Vagina (tissue), 2 donors: ENCODE data around the gene OR6C76.

ENCODE experiments used
- CTCF ChIP-seq, 3 experiments: fragments of 450-650 bp in 2 of 3; fragments of 200-600 bp in 1 of 3; sonication (generic) in 1 of 3; IDR thresholded peaks; one replicate each; pipeline ENCODE4 v1.5.1; 2017 to 2019; ENCODE audit warnings: antibody characterized with exemption in 3 of 3, mild to moderate bottlenecking in 2 of 3, moderate library complexity in 2 of 3
- POLR2A ChIP-seq, 2 donors: fragments of 450-650 bp; IDR thresholded peaks; one replicate each; pipeline ENCODE4 v1.6.1; 2017; ENCODE audit warnings: antibody characterized with exemption in 2 of 2, mild to moderate bottlenecking in 2 of 2, moderate library complexity in 2 of 2
- POLR2AphosphoS5 ChIP-seq, 2 donors: sonication (generic); formaldehyde crosslinking; IDR thresholded peaks; one replicate each; pipeline ENCODE4 v1.9.0; 2017; ENCODE audit warnings: antibody characterized with exemption in 2 of 2, mild to moderate bottlenecking in 2 of 2, low read depth in 1 of 2; ENCODE audit not compliant: insufficient read depth in 1 of 2

DNA sequence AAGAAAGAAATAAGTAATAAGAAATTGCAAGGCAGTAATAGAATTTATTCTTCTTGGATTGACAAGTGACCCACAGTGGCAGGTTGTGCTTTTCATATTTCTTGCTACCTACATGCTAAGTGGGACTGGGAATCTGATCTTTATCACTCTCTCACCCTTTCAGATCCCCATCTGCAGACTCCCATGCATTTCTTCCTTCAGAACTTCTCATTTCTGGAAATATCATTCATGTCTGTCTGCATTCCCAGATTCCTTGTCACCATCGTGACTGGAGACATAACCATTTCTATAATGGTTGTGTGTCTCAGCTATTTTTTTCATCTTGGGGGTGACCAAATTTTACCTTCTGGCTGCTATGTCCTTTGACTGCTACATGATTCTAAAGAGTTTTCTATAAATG is 29.7 kb upstream of the OR6C76 start:
- no peak for TF ChIP-seq CTCF (IDR thresholded peaks at IDR 0.05)
- no peak for TF ChIP-seq POLR2A (IDR thresholded peaks at IDR 0.05)
- no peak for TF ChIP-seq POLR2AphosphoS5 (IDR thresholded peaks at IDR 0.05; ENCODE audit: insufficient read depth in 1 of 2, low read depth in 1 of 2)
